ENCODE results near the gene BMAL1.

DNA sequence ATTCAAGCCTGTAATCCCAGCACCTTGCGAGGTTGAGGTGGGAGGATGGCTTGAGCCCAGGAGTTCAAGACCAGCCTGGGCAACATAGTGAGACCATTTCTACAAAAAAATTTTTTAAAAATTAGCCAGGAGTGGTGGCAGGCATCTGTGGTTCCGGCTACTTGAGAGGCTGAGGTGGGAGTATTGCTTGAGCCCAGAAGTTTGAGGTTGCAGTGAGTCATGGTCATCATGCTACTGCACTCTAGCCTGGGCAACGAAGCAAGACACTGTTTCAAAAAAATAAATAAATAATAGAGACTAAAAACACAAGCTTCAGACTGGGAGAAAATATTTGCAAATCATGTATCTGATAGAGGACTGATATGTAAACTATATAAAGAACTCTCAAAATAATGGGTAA lies 152.2 kb downstream of the BMAL1 start:
- TF ChIP-seq CTCF (IDR thresholded peaks at IDR 0.05 in 4 of 5, conservative IDR thresholded peaks at IDR 0.05 in 1 of 5), result no peak
- no peak for TF ChIP-seq POLR2A (IDR thresholded peaks at IDR 0.05)

All from gastrocnemius medialis (tissue), 4 donors.